Endothelial cell of umbilical vein (primary cell): Measurements from ENCODE around the gene MPV17. TPM values are rescaled to one million over a fixed set of nuclear protein-coding genes. Genes with fewer than 3 reads are reported as not detected.
"Not testable (repeated sequence)": the region's sequence is repeated elsewhere in the genome, so short reads cannot be mapped to it uniquely, and the experiment has no call there.

ENCODE experiments used
- BruUV-seq: library from RNA; stranded (reverse); fragments of 400-500 nt; replicated peaks from 2 replicates; lab custom pipeline; 2021; lab: Mats Ljungman, UMichigan
- CTCF ChIA-PET: fragments of 300-600, 350-600 bp; sonication (Branson Sonifier 250); formaldehyde crosslinking; loops from one replicate; lab custom pipeline; 2021; ENCODE audit warnings: antibody characterized with exemption, inconsistent platforms; lab: Charles Lee
- POLR2A ChIA-PET: fragments of 300-600, 350-600 bp; sonication (Branson Sonifier 250); formaldehyde crosslinking; loops from one replicate; lab custom pipeline; 2021; ENCODE audit warnings: antibody characterized with exemption, inconsistent platforms; lab: Charles Lee
- DNase-seq: peaks from one replicate; pipeline ENCODE4 v3.0.0-alpha.2; 2011; ENCODE audit warnings: low read depth, low spot score
- FAIRE-seq: peaks from 2 replicates; lab custom pipeline; 2011; peaks lifted over from hg19 to GRCh38; lab: Jason Lieb, UNC
- H2AFZ ChIP-seq: 2 replicates; pipeline ENCODE4 v1.6.0; 2012; ENCODE audit warnings: low read depth, low read length, control low read depth, inconsistent platforms
- H3K27ac ChIP-seq: 2 replicates; pipeline ENCODE4 v1.5.1; 2011; ENCODE audit warnings: low read depth, mild to moderate bottlenecking, control low read depth, low read length, moderate library complexity; ENCODE audit not compliant: insufficient read depth
- H3K27me3 ChIP-seq, 2 experiments: 2 replicates each; pipeline versions ENCODE4 v1.6.0 to v1.6.1; 2011; ENCODE audit warnings: low read length in 2 of 2, mixed read lengths in 1 of 2; ENCODE audit not compliant: control insufficient read depth in 2 of 2, insufficient read depth in 2 of 2
- H3K36me3 ChIP-seq, 2 experiments: 2 replicates in 1 of 2; 3 replicates in 1 of 2; pipeline ENCODE4 v1.5.1; 2011; ENCODE audit warnings: low read length in 2 of 2, mild to moderate bottlenecking in 1 of 2, moderate library complexity in 1 of 2; ENCODE audit not compliant: control insufficient read depth in 2 of 2, insufficient read depth in 2 of 2; ENCODE audit errors: extremely low read depth in 1 of 2
- H3K4me1 ChIP-seq: 3 replicates; pipeline ENCODE4 v1.5.1; 2011; ENCODE audit warnings: mild to moderate bottlenecking, low read length; ENCODE audit not compliant: control insufficient read depth, insufficient read depth; ENCODE audit errors: extremely low read depth
- H3K4me2 ChIP-seq: 2 replicates; pipeline ENCODE4 v1.6.1; 2011; ENCODE audit warnings: low read length, control low read depth, mixed read lengths; ENCODE audit not compliant: insufficient read depth
- H3K4me3 ChIP-seq, 3 experiments: fragments of 200-600 bp in 1 of 3; sonication (generic), shearing (Covaris generic) in 1 of 3; replicated peaks in 1 of 3; 2 replicates each; pipeline ENCODE4 v1.5.1; 2011 to 2016; ENCODE audit warnings: control low read depth in 3 of 3, low read length in 3 of 3, mild to moderate bottlenecking in 2 of 3, inconsistent platforms in 1 of 3, low read depth in 1 of 3, moderate library complexity in 1 of 3; ENCODE audit not compliant: insufficient read depth in 1 of 3
- H3K79me2 ChIP-seq: 2 replicates; pipeline ENCODE4 v1.6.0; 2012; ENCODE audit warnings: low read length, inconsistent platforms; ENCODE audit not compliant: control insufficient read depth, insufficient read depth
- H3K9ac ChIP-seq: replicated peaks from 2 replicates; pipeline ENCODE3; 2011; ENCODE audit warnings: low read length, control low read depth; ENCODE audit not compliant: insufficient read depth; ENCODE audit errors: extremely low read depth
- H3K9me1 ChIP-seq: replicated peaks from 3 replicates; pipeline ENCODE4 v1.6.0; 2011; ENCODE audit warnings: mild to moderate bottlenecking, low read length; ENCODE audit not compliant: control insufficient read depth, insufficient read depth; ENCODE audit errors: extremely low read depth
- H3K9me3 ChIP-seq: replicated peaks from 2 replicates; pipeline ENCODE4 v1.5.1; 2012; ENCODE audit warnings: low read length, inconsistent platforms; ENCODE audit not compliant: control insufficient read depth, insufficient read depth
- H4K20me1 ChIP-seq: replicated peaks from 2 replicates; pipeline ENCODE3; 2011; ENCODE audit warnings: mild to moderate bottlenecking, low read length; ENCODE audit not compliant: control insufficient read depth, insufficient read depth; ENCODE audit errors: extremely low read depth
- CTCF ChIP-seq, 2 donors: IDR thresholded peaks; 1 replicate in 1 of 2; 2 replicates in 1 of 2; pipeline ENCODE4 v1.5.1; 2011; ENCODE audit warnings: low read length in 2 of 2, mild to moderate bottlenecking in 2 of 2, moderate library complexity in 2 of 2, control low read depth in 1 of 2, inconsistent platforms in 1 of 2, low read depth in 1 of 2; ENCODE audit not compliant: insufficient read depth in 1 of 2; ENCODE audit errors: extremely low read depth in 1 of 2
- EZH2 ChIP-seq: IDR thresholded peaks from 2 replicates; pipeline ENCODE4 v1.6.1; 2012; ENCODE audit warnings: borderline replicate concordance, low read depth, mild to moderate bottlenecking, moderate library complexity, low read length, inconsistent platforms; ENCODE audit not compliant: severe bottlenecking
- FOS ChIP-seq: IDR thresholded peaks from 2 replicates; pipeline ENCODE4 v1.6.1; 2011; ENCODE audit warnings: mild to moderate bottlenecking, low read length, moderate library complexity, borderline replicate concordance; ENCODE audit not compliant: insufficient read depth
- GATA2 ChIP-seq: IDR thresholded peaks from 2 replicates; pipeline ENCODE4 v1.7.0; 2011; ENCODE audit warnings: low read depth, mild to moderate bottlenecking, moderate library complexity, mixed read lengths, low read length; ENCODE audit not compliant: insufficient read length, insufficient read depth
- JUN ChIP-seq: IDR thresholded peaks from 2 replicates; pipeline ENCODE4 v1.6.1; 2011; ENCODE audit warnings: borderline replicate concordance, low read depth; ENCODE audit not compliant: insufficient read length, insufficient read depth
- POLR2A ChIP-seq: IDR thresholded peaks from 2 replicates; pipeline ENCODE4 v1.6.1; 2012; ENCODE audit warnings: low read depth, mild to moderate bottlenecking, control low read depth, low read length
- POLR2AphosphoS5 ChIP-seq: IDR thresholded peaks from 2 replicates; pipeline ENCODE4 v1.6.1; 2012; ENCODE audit warnings: low read depth, mild to moderate bottlenecking, control low read depth, low read length, moderate library complexity; ENCODE audit not compliant: insufficient read depth
- dilution Hi-C: fragments of 300-500 bp; cut with MboI; formaldehyde crosslinking; loops from one replicate; pipeline ENCODE4 v1.15.0; 2019; ENCODE audit warnings: low sequenced_read_pairs; ENCODE audit not compliant: extremely low pct_ligation_motif_present
- intact Hi-C: fragments of 100-400 bp; cut with micrococcal nuclease; formaldehyde crosslinking; loops from one replicate; pipeline ENCODE4 v1.10.0; 2022
- polyA plus RNA-seq, 4 experiments: library from polyadenylated mRNA; depleted of rRNA in 3 of 4; stranded (reverse) in 3 of 4; unstranded in 1 of 4; fragments of >200 nt; gene quantifications; 2 replicates each; pipeline versions ENCODE4 v1.2.1 to v1.2.3, GENCODE V29; 2011 to 2012; ENCODE audit warnings: missing spikeins in 1 of 4
- total RNA-seq: library from RNA; stranded (reverse); gene quantifications from 2 replicates; pipeline ENCODE4 v1.2.3, GENCODE V29; 2021

Gene MPV17
- total and polyA plus RNA-seq, 2 donors (not counting 3 experiments of a cell fraction or from before 2014, with no cell fraction given), result 74.7 to 267 TPM

- dilution Hi-C loops, result no loop called here
- Histone ChIP-seq H3K9me3 (no peaks in the 10 kb centered on the region), H3K4me1 (peaks cover 6% of the 10 kb centered on the region), H3K9ac (no peak within 1 kb of the TSS), H3K4me2 (no peak within 1 kb of the TSS), H3K79me2 (no peaks in the 10 kb centered on the region), H3K27me3 (peaks cover 0 to 5% of the 10 kb centered on the region in 2 experiments), H2AFZ (no peak within 1 kb of the TSS), H3K36me3 (no peaks in the 10 kb centered on the region), H3K9me1 (no peaks in the 10 kb centered on the region), H3K4me3 (no peak within 1 kb of the TSS), H4K20me1 (no peaks in the 10 kb centered on the region), H3K27ac (no peak within 1 kb of the TSS)
- BruUV-seq, result no TSS peak
- intact Hi-C loops, result no loop called here
- ChIA-PET CTCF (interaction anchor here (0.8 to 9.1 kb wide), 3 partner anchors 10 to 28 kb away, joined by 3 to 143 read pairs (median 6); partner anchors contain the start of gene SLC30A3), POLR2A (no interaction called here)
- FAIRE-seq (no peak), DNase-seq (no peak)
- TF ChIP-seq POLR2AphosphoS5, result no peak
- no peak for TF ChIP-seq EZH2
- no peak for TF ChIP-seq CTCF (IDR thresholded peaks at IDR 0.05; ENCODE audit: extremely low read depth in 1 of 2, insufficient read depth in 1 of 2, low read depth in 1 of 2, low read length in 2 of 2)
- TF ChIP-seq FOS, result no peak
- no peak for TF ChIP-seq GATA2
- no peak for TF ChIP-seq POLR2A
- no peak for TF ChIP-seq JUN
Measured at GRCh38 chr2:27275211-27276150, 47.4 kb downstream of the MPV17 start, which contains the start of gene DNAJC5G. DNAJC5G (plus strand) TSS chr2:27275433; CDS start chr2:27276729, 1,296 bp downstream.

- POLR2A ChIA-PET, result interaction anchor here (0.7 kb wide), 2 partner anchors 492 to 1249 kb away, joined by 3 to 5 read pairs; no protein-coding TSS in a partner anchor
- dilution Hi-C loops, H3K79me2 ChIP-seq: not testable (repeated sequence)
Measured at GRCh38 chr2:27272537-27273522, 50.1 kb downstream of the MPV17 start.

More at GRCh38 chr2:27272537-27273522, 50.1 kb downstream of the MPV17 start:
- DNase-seq, H3K9ac ChIP-seq, H3K27me3 ChIP-seq, intact Hi-C loops, H3K4me2 ChIP-seq, H3K9me1 ChIP-seq, H2AFZ ChIP-seq, H3K9me3 ChIP-seq, H3K27ac ChIP-seq, H3K36me3 ChIP-seq, BruUV-seq, H4K20me1 ChIP-seq, FAIRE-seq, H3K4me3 ChIP-seq, H3K4me1 ChIP-seq: not testable (repeated sequence)
- CTCF ChIA-PET, result interaction anchor here (1.5 to 3.2 kb wide), 3 partner anchors 8 to 30 kb away, joined by 4 to 13 read pairs (median 5); partner anchors contain the start of gene SLC30A3
